Medulla oblongata (tissue), 1 donor: Measurements from ENCODE around the gene KRT78.

Experiments
- DNase-seq: peaks from one replicate; pipeline ENCODE4 v3.0.0-alpha.2; 2015; ENCODE audit errors: extremely low spot score

The KRT78 gene

GRCh38 chr12:52812749-52813148 lies 36.0 kb downstream of the KRT78 start:
- no peak for DNase-seq

GRCh38 chr12:52812073-52812400 lies 36.8 kb downstream of the KRT78 start:
- no peak for DNase-seq

- DNase-seq = no peak
These were observed 37.4 kb downstream of the KRT78 start for GRCh38 chr12:52811191-52812072.

GRCh38 chr12:52810554-52810953 lies 38.2 kb downstream of the KRT78 start:
- no peak for DNase-seq

GRCh38 chr12:52809166-52809565 lies 39.6 kb downstream of the KRT78 start:
- DNase-seq = no peak

- DNase-seq = no peak
These were observed 40.1 kb downstream of the KRT78 start for GRCh38 chr12:52808573-52809160.

GRCh38 chr12:52807544-52808470 lies 41.0 kb downstream of the KRT78 start:
- no peak for DNase-seq

GRCh38 chr12:52806821-52807543 lies 41.8 kb downstream of the KRT78 start:
- DNase-seq = no peak

- no peak for DNase-seq
These were observed 42.5 kb downstream of the KRT78 start for GRCh38 chr12:52806169-52806811.

GRCh38 chr12:52805739-52806138 lies 43.1 kb downstream of the KRT78 start:
- DNase-seq = no peak

- no peak for DNase-seq
These were observed 43.8 kb downstream of the KRT78 start for GRCh38 chr12:52805000-52805399.

- no peak for DNase-seq
These were observed 46.4 kb downstream of the KRT78 start for GRCh38 chr12:52802442-52802841.

GRCh38 chr12:52801773-52802172 lies 47.0 kb downstream of the KRT78 start:
- no peak for DNase-seq

GRCh38 chr12:52800259-52800917 lies 48.4 kb downstream of the KRT78 start:
- DNase-seq = no peak

- DNase-seq = no peak
These were observed 49.1 kb downstream of the KRT78 start for GRCh38 chr12:52799505-52800211.

- no peak for DNase-seq
These were observed 49.9 kb downstream of the KRT78 start for GRCh38 chr12:52798671-52799504.

GRCh38 chr12:52798003-52798670 lies 50.7 kb downstream of the KRT78 start:
- DNase-seq = no peak

GRCh38 chr12:52797529-52797894 lies 51.3 kb downstream of the KRT78 start:
- no peak for DNase-seq
